ENCODE data around the gene NHS.

DNA sequence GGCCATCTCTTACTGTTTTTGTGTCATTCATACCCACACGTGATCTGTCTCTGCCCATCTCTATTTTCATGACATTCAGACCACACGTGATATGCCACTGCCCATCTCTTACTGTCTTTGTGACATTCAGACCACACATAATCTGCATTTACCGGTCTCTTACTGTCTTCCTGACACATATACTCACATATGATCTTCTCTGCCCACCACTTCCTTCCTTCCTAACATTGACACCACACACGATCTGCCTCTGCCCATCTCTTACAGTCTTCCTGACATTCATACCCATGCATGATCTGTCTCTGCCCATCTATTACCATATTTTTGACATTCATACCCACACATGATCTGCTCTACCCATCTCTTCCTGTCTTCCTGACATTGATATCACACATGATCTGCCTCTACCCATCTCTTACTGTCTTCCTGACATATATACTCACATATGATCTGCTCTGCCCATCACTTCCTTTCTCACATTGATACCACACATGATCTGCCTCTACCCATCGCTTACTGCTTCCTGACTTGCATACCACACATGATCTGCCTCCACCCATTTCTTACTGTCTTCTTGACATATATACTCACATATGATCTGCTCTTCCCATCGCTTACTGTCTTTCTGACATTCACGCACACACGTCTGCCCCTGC, 398.3 kb downstream of the NHS start:
- no peak for TF ChIP-seq POLR2A (IDR thresholded peaks at IDR 0.05)
- TF ChIP-seq, protein P1, sequence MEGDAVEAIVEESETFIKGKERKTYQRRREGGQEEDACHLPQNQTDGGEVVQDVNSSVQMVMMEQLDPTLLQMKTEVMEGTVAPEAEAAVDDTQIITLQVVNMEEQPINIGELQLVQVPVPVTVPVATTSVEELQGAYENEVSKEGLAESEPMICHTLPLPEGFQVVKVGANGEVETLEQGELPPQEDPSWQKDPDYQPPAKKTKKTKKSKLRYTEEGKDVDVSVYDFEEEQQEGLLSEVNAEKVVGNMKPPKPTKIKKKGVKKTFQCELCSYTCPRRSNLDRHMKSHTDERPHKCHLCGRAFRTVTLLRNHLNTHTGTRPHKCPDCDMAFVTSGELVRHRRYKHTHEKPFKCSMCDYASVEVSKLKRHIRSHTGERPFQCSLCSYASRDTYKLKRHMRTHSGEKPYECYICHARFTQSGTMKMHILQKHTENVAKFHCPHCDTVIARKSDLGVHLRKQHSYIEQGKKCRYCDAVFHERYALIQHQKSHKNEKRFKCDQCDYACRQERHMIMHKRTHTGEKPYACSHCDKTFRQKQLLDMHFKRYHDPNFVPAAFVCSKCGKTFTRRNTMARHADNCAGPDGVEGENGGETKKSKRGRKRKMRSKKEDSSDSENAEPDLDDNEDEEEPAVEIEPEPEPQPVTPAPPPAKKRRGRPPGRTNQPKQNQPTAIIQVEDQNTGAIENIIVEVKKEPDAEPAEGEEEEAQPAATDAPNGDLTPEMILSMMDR (IDR thresholded peaks at IDR 0.05): no peak
